Kidney (tissue), 14 donors: Measurements from ENCODE around the gene ZBTB9. TPM values are rescaled to one million over a fixed set of nuclear protein-coding genes. Genes with fewer than 3 reads are reported as not detected.

Experiments used
- DNase-seq, 5 donors: peaks; one replicate each; pipeline ENCODE4 v3.0.0-alpha.2; 2013 to 2020
- FAIRE-seq: peaks from 2 replicates; lab custom pipeline; 2012; peaks lifted over from hg19 to GRCh38; lab: Jason Lieb, UNC
- H3K27ac ChIP-seq, 2 donors: one replicate each; pipeline ENCODE4 v1.7.0; 2013; ENCODE audit warnings: low read depth in 2 of 2, low read length in 2 of 2, inconsistent platforms in 1 of 2
- H3K27me3 ChIP-seq: one replicate; pipeline ENCODE4 v1.7.1; 2013; ENCODE audit warnings: low read length, inconsistent platforms; ENCODE audit not compliant: control insufficient read depth, insufficient read depth
- H3K36me3 ChIP-seq, 3 donors: one replicate each; pipeline versions ENCODE4 v1.7.0 to v1.7.1; 2013; ENCODE audit warnings: low read length in 3 of 3, control low read depth in 1 of 3, inconsistent platforms in 1 of 3; ENCODE audit not compliant: insufficient read depth in 3 of 3, control insufficient read depth in 2 of 3
- H3K4me1 ChIP-seq, 3 donors: one replicate each; pipeline versions ENCODE4 v1.7.0 to v1.7.1; 2013; ENCODE audit warnings: low read length in 3 of 3, inconsistent platforms in 1 of 3, low read depth in 1 of 3; ENCODE audit not compliant: control insufficient read depth in 2 of 3, insufficient read depth in 2 of 3
- H3K4me3 ChIP-seq, 3 donors: one replicate each; pipeline versions ENCODE4 v1.7.0 to v1.8.1; 2013; ENCODE audit warnings: low read length in 3 of 3, control low read depth in 1 of 3, inconsistent platforms in 1 of 3
- H3K9ac ChIP-seq, 3 donors: one replicate each; pipeline versions ENCODE4 v1.7.0 to v1.7.1; 2013; ENCODE audit warnings: low read length in 3 of 3, control low read depth in 1 of 3, inconsistent platforms in 1 of 3
- H3K9me3 ChIP-seq, 3 donors: one replicate each; pipeline versions ENCODE4 v1.7.0 to v1.7.1; 2013; ENCODE audit warnings: low read length in 3 of 3, control low read depth in 1 of 3, inconsistent platforms in 1 of 3; ENCODE audit not compliant: control insufficient read depth in 2 of 3, insufficient read depth in 1 of 3
- CTCF ChIP-seq: IDR thresholded peaks from 3 replicates; pipeline ENCODE4 v1.5.1; 2012; ENCODE audit warnings: mild to moderate bottlenecking, moderate library complexity, borderline replicate concordance; ENCODE audit not compliant: insufficient read depth; ENCODE audit errors: extremely low read depth
- intact Hi-C: fragments of 100-400 bp; cut with DNase I; formaldehyde crosslinking; loops from one replicate; pipeline ENCODE4 v1.11.1; 2022
- polyA plus RNA-seq: library from polyadenylated mRNA; stranded (reverse); fragments of 350-450 nt; fragmentation: Illumina TruSeq; extraction: RNeasy Lipid Tissue Mini Kit (QIAGEN cat#74804); gene quantifications from one replicate; pipeline ENCODE4 v1.2.3, GENCODE V29; 2014; ENCODE audit warnings: low read depth, low replicate concordance; ENCODE audit not compliant: insufficient read depth
- total RNA-seq: library from RNA; stranded (reverse); fragmentation: NEBNext Ultra II Directional; extraction: Animal tissue kit (Norgen Biotek cat#: 25700); gene quantifications from one replicate; pipeline ENCODE4 v1.2.1, GENCODE V29; 2021
- donor health status: control.
- donor health status: control.
- donor health status: control.
- donor health status: control.
- donor health status: control.
- donor health status: DM: yes; HTN: yes; CAD: no.
- donor health status: Normal renal cell carcinoma (clear cell type).

ZBTB9 gene
- total and polyA plus RNA-seq, 2 donors from 2014 or later: 6.4 to 11.5 TPM

- no peak for FAIRE-seq
- intact Hi-C loops: no loop called here
Measured at GRCh38 chr6:33443619-33444504, 10.5 kb upstream of the ZBTB9 start.

DNA sequence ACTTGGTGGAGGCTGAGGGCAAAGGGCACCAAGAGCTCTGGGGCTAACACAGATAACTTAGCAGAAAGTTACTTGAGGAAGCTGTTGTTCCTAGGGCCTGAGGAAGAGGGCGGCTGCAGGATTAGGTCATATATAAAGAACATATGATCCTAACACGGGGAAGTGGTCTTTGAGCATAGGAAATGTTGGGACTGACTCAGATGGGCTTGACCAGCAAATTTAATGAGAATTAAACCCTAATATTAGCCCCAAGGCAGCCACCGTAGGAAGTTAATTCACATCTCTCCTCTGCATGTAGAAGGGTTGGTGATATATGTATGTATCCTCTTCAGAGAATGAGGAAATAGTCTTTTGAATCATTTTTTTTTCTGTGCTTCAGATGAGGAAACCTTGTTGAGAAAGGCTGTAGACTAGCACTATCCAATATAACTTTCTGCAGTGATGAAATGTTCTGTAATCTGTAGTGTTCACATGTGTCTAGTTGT, 9.2 kb upstream of the ZBTB9 start:
- Histone ChIP-seq H3K9ac (no peak overlapping the region), H3K4me1 (no peaks in the 10 kb centered on the region), H3K4me3 (no peak overlapping the region), H3K9me3 (no peaks in the 10 kb centered on the region), H3K27ac (no peak overlapping the region), H3K36me3 (peaks cover 0 to 5% (median 0%) of the 10 kb centered on the region in 3 donors), H3K27me3 (no peaks in the 10 kb centered on the region)
- no peak for TF ChIP-seq CTCF
- DNase-seq (no peak), FAIRE-seq (no peak)
- intact Hi-C loops: no loop called here

More at GRCh38 chr6:33443619-33444504, 10.5 kb upstream of the ZBTB9 start:
- Histone ChIP-seq H3K9ac (no peak overlapping the region), H3K27ac (no peak overlapping the region), H3K36me3 (peaks cover 0 to 5% (median 2%) of the 10 kb centered on the region in 3 donors), H3K9me3 (no peaks in the 10 kb centered on the region), H3K4me3 (no peak overlapping the region), H3K4me1 (no peaks in the 10 kb centered on the region), H3K27me3 (no peaks in the 10 kb centered on the region)
- no peak for DNase-seq
- TF ChIP-seq CTCF: no peak

GRCh38 chr6:33446356-33446755, 8.0 kb upstream of the ZBTB9 start:
- Histone ChIP-seq H3K9me3 (no peaks in the 10 kb centered on the region), H3K27me3 (no peaks in the 10 kb centered on the region), H3K4me3 (no peak overlapping the region), H3K36me3 (peaks cover 0 to 5% (median 0%) of the 10 kb centered on the region in 3 donors), H3K9ac (no peak overlapping the region), H3K27ac (no peak overlapping the region), H3K4me1 (no peaks in the 10 kb centered on the region)
- intact Hi-C loops: no loop called here
- DNase-seq: no peak
- FAIRE-seq: no peak
- no peak for TF ChIP-seq CTCF
